ENCODE data around the gene PIP4K2A.

DNA sequence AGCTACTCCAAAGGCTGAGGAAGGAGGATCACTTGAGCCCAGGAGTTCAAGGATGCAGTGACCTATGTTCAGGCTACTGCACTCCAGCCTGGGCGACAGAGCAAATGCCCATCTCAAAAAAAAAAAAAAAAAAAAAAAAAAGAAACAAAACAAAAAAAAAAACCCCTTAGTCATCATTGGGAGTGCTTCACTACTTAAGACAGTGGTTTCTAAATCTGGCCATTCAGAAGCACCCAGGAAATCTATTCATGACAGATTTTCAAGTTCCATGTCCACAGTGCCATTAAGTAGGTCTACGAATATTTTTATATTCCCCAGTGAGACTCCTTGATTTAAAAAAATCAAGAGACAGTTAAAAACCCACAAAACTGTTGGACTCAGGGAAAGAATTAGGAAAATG is 182.9 kb downstream of the PIP4K2A start:
- TF ChIP-seq, protein P1, sequence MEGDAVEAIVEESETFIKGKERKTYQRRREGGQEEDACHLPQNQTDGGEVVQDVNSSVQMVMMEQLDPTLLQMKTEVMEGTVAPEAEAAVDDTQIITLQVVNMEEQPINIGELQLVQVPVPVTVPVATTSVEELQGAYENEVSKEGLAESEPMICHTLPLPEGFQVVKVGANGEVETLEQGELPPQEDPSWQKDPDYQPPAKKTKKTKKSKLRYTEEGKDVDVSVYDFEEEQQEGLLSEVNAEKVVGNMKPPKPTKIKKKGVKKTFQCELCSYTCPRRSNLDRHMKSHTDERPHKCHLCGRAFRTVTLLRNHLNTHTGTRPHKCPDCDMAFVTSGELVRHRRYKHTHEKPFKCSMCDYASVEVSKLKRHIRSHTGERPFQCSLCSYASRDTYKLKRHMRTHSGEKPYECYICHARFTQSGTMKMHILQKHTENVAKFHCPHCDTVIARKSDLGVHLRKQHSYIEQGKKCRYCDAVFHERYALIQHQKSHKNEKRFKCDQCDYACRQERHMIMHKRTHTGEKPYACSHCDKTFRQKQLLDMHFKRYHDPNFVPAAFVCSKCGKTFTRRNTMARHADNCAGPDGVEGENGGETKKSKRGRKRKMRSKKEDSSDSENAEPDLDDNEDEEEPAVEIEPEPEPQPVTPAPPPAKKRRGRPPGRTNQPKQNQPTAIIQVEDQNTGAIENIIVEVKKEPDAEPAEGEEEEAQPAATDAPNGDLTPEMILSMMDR (conservative IDR thresholded peaks at IDR 0.05) = no peak
- TF ChIP-seq ZFX (IDR thresholded peaks at IDR 0.05) = no peak
